ENCODE data around the gene SNTA1.
A peak's percentile ranks its signal among the peaks of the same experiment; 100 is the strongest.
"Not testable (repeated sequence)": the region's sequence is repeated elsewhere in the genome, so short reads cannot be mapped to it uniquely, and the experiment has no call there.

Gene SNTA1

DNA sequence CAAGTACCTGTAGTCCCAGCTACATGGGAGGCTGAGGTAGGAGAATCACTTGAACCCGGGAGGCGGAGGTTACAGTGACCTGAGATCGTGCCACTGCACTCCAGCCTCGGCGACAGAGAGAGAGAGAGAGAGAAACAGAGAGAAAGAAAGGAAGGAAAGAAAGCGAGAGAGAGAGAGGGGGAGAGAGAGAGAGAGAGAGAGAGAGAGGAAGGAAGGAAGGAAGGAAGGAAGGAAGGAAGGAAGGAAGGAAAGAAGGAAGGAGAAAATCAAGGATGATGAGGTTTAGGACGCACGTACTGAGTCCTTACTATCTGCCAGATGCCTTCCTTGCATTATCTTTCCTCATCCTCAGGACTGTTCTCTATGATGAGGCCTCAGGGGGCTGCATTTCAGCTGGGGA lies 21.2 kb upstream of the SNTA1 start:
- not testable (repeated sequence) for H4K91ac ChIP-seq (ENCODE audit: low read depth, low read length, poor library complexity); H2BK15ac ChIP-seq (ENCODE audit: low read length); H3K4me1 ChIP-seq (ENCODE audit: control insufficient read depth in 2 of 2, insufficient read depth in 1 of 2, low read depth in 1 of 2, low read length in 2 of 2); DNase-seq (ENCODE audit: low spot score); H3K4me2 ChIP-seq (ENCODE audit: insufficient read depth, low read length, poor library complexity, severe bottlenecking); H3K18ac ChIP-seq (ENCODE audit: low read length); H2BK12ac ChIP-seq (ENCODE audit: low read length); H3K4ac ChIP-seq (ENCODE audit: low read length); H3K36me3 ChIP-seq (replicated peaks in 1 of 2; ENCODE audit: control insufficient read depth in 2 of 2, insufficient read depth in 2 of 2, low read length in 2 of 2); H2AK5ac ChIP-seq (ENCODE audit: low read depth, low read length); H2BK120ac ChIP-seq (ENCODE audit: low read depth, low read length); H3K27ac ChIP-seq (replicated peaks; ENCODE audit: low read length); H3K14ac ChIP-seq (ENCODE audit: low read length); H3K4me3 ChIP-seq (ENCODE audit: low read length in 2 of 2); H3K9me3 ChIP-seq (replicated peaks in 1 of 2; ENCODE audit: control insufficient read depth in 2 of 2, insufficient read depth in 1 of 2, low read depth in 1 of 2, low read length in 2 of 2); H3K79me1 ChIP-seq (ENCODE audit: low read depth, low read length); H3K23ac ChIP-seq (ENCODE audit: low read depth, low read length, poor library complexity); H2BK5ac ChIP-seq (ENCODE audit: low read length); H2AFZ ChIP-seq (ENCODE audit: low read length); H3K27me3 ChIP-seq (ENCODE audit: control insufficient read depth in 3 of 3, insufficient read depth in 3 of 3, low read depth in 1 of 3, low read length in 3 of 3); H4K8ac ChIP-seq (ENCODE audit: low read depth, low read length); H3K9ac ChIP-seq (ENCODE audit: low read depth, low read length, poor library complexity)
- WGBS, 2 donors (ENCODE audit: extremely low coverage in 2 of 2, insufficient read length in 2 of 2, insufficient replicate concordance in 1 of 2): no CpG with 5 or more reads among the region's 8 CpGs

DNA sequence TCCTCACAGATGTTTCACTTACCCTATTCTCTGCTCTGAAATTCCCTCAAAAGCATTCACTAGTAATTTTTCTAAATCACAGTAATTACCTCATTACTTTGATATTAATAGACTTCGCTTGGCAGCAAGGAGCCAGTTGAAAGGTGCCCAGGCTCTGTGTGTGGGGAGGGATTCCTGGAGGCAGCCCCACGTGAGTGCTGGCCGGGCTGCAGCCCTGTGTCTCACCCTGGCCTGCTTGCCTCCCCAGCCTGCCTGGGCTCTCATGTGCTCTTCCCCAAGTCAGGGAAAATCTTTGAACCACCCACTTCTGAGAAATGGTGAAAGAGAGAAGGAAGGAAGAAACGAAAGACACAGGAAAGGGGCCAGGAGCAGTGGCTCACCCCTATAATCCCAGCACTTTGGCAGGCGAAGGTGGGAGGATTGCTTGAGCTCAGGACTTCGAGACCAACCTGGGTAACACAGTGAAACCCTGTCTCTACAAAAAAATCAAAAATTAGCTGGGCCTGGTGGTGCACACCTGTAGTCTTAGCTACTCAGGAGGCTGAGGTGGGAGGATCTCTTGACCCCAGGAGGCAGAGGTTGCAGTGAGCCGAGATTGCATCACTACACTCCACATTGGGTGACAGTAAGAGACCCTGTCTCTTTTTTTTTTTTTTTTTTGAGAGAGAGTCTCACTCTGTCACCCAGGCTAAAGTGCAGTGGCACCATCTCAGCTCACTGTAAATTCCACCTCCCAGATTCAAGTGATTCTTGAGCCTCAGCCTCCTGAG lies 20.0 kb upstream of the SNTA1 start:
- H3K4me1 ChIP-seq (ENCODE audit: control insufficient read depth in 2 of 2, insufficient read depth in 1 of 2, low read depth in 1 of 2, low read length in 2 of 2): peaks cover 0 to 9% of the 10 kb centered on the region in 2 donors
- H2AK5ac ChIP-seq (ENCODE audit: low read depth, low read length): no peak overlapping the region
- H3K4me2 ChIP-seq (ENCODE audit: insufficient read depth, low read length, poor library complexity, severe bottlenecking): no peak overlapping the region
- H3K4me3 ChIP-seq (ENCODE audit: low read length in 2 of 2): no peak overlapping the region
- no peak overlapping the region for H3K14ac ChIP-seq (ENCODE audit: low read length)
- no CpG with 5 or more reads among the region's 7 CpGs for WGBS, 2 donors (ENCODE audit: extremely low coverage in 2 of 2, insufficient read length in 2 of 2, insufficient replicate concordance in 1 of 2)
- H2AFZ ChIP-seq (ENCODE audit: low read length): no peak overlapping the region
- no peak overlapping the region for H2BK12ac ChIP-seq (ENCODE audit: low read length)
- no peaks in the 10 kb centered on the region for H3K9me3 ChIP-seq (replicated peaks in 1 of 2; ENCODE audit: control insufficient read depth in 2 of 2, insufficient read depth in 1 of 2, low read depth in 1 of 2, low read length in 2 of 2)
- H2BK15ac ChIP-seq (ENCODE audit: low read length): no peak overlapping the region
- no peak overlapping the region for H4K91ac ChIP-seq (ENCODE audit: low read depth, low read length, poor library complexity)
- no peak overlapping the region for H3K18ac ChIP-seq (ENCODE audit: low read length)
- H3K36me3 ChIP-seq (replicated peaks in 1 of 2; ENCODE audit: control insufficient read depth in 2 of 2, insufficient read depth in 2 of 2, low read length in 2 of 2): no peaks in the 10 kb centered on the region
- H3K27ac ChIP-seq (replicated peaks; ENCODE audit: low read length): no peak overlapping the region
- H2BK120ac ChIP-seq (ENCODE audit: low read depth, low read length): no peak overlapping the region
- H3K23ac ChIP-seq (ENCODE audit: low read depth, low read length, poor library complexity): no peak overlapping the region
- no peak for DNase-seq (ENCODE audit: low spot score)
- no peak overlapping the region for H3K9ac ChIP-seq (ENCODE audit: low read depth, low read length, poor library complexity)
- H3K79me1 ChIP-seq (ENCODE audit: low read depth, low read length): no peaks in the 10 kb centered on the region
- H3K27me3 ChIP-seq (ENCODE audit: control insufficient read depth in 3 of 3, insufficient read depth in 3 of 3, low read depth in 1 of 3, low read length in 3 of 3): peaks cover 0 to 5% (median 0%) of the 10 kb centered on the region in 3 experiments
- no peak overlapping the region for H4K8ac ChIP-seq (ENCODE audit: low read depth, low read length)
- no peak overlapping the region for H2BK5ac ChIP-seq (ENCODE audit: low read length)
- no peak overlapping the region for H3K4ac ChIP-seq (ENCODE audit: low read length)

GRCh38 chr20:33460711-33461110 lies 17.1 kb upstream of the SNTA1 start:
- no peak overlapping the region for H4K91ac ChIP-seq (ENCODE audit: low read depth, low read length, poor library complexity)
- H3K4ac ChIP-seq (ENCODE audit: low read length): no peak overlapping the region
- no peak overlapping the region for H3K4me2 ChIP-seq (ENCODE audit: insufficient read depth, low read length, poor library complexity, severe bottlenecking)
- H3K14ac ChIP-seq (ENCODE audit: low read length): no peak overlapping the region
- H3K27ac ChIP-seq (replicated peaks; ENCODE audit: low read length): no peak overlapping the region
- no peak overlapping the region for H2BK120ac ChIP-seq (ENCODE audit: low read depth, low read length)
- WGBS, 2 donors (ENCODE audit: extremely low coverage in 2 of 2, insufficient read length in 2 of 2, insufficient replicate concordance in 1 of 2): no CpG with 5 or more reads among the region's 5 CpGs
- peaks cover 0 to 5% (median 0%) of the 10 kb centered on the region in 3 experiments for H3K27me3 ChIP-seq (ENCODE audit: control insufficient read depth in 3 of 3, insufficient read depth in 3 of 3, low read depth in 1 of 3, low read length in 3 of 3)
- no peak overlapping the region for H3K4me3 ChIP-seq (ENCODE audit: low read length in 2 of 2)
- no peak overlapping the region for H2BK5ac ChIP-seq (ENCODE audit: low read length)
- H2BK12ac ChIP-seq (ENCODE audit: low read length): no peak overlapping the region
- no peak overlapping the region for H2BK15ac ChIP-seq (ENCODE audit: low read length)
- no peaks in the 10 kb centered on the region for H3K36me3 ChIP-seq (replicated peaks in 1 of 2; ENCODE audit: control insufficient read depth in 2 of 2, insufficient read depth in 2 of 2, low read length in 2 of 2)
- H3K9me3 ChIP-seq (replicated peaks in 1 of 2; ENCODE audit: control insufficient read depth in 2 of 2, insufficient read depth in 1 of 2, low read depth in 1 of 2, low read length in 2 of 2): no peaks in the 10 kb centered on the region
- peaks cover 0 to 8% of the 10 kb centered on the region in 2 donors for H3K4me1 ChIP-seq (ENCODE audit: control insufficient read depth in 2 of 2, insufficient read depth in 1 of 2, low read depth in 1 of 2, low read length in 2 of 2)
- H3K9ac ChIP-seq (ENCODE audit: low read depth, low read length, poor library complexity): no peak overlapping the region
- no peak for DNase-seq (ENCODE audit: low spot score)
- H2AFZ ChIP-seq (ENCODE audit: low read length): peak overlapping the region; percentile 49
- H3K23ac ChIP-seq (ENCODE audit: low read depth, low read length, poor library complexity): no peak overlapping the region
- H3K18ac ChIP-seq (ENCODE audit: low read length): no peak overlapping the region
- H4K8ac ChIP-seq (ENCODE audit: low read depth, low read length): no peak overlapping the region
- no peak overlapping the region for H2AK5ac ChIP-seq (ENCODE audit: low read depth, low read length)
- no peaks in the 10 kb centered on the region for H3K79me1 ChIP-seq (ENCODE audit: low read depth, low read length)

DNA sequence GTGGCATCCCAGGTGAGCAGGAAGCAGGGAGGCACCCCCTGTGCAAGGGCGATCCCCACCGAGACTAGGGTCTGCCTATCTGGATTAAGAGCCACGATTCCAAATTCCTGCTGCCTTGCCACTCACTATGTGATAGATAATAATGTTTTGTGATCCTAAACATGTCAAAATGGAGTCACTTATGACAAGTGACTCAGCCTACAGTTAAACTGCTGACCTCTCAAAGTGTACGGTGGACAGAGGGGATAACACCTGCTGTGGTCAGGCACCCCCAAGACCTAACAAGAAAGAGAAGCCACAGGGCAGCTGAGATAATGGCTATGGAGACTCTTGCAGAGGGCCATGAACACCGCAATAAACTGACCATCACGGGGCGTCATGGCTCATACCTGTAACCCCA lies 16.0 kb upstream of the SNTA1 start:
- no peak overlapping the region for H3K4ac ChIP-seq (ENCODE audit: low read length)
- no peak overlapping the region for H2AFZ ChIP-seq (ENCODE audit: low read length)
- H3K36me3 ChIP-seq (replicated peaks in 1 of 2; ENCODE audit: control insufficient read depth in 2 of 2, insufficient read depth in 2 of 2, low read length in 2 of 2): no peaks in the 10 kb centered on the region
- no peaks in the 10 kb centered on the region for H3K4me1 ChIP-seq (ENCODE audit: control insufficient read depth in 2 of 2, insufficient read depth in 1 of 2, low read depth in 1 of 2, low read length in 2 of 2)
- no peak overlapping the region for H3K4me2 ChIP-seq (ENCODE audit: insufficient read depth, low read length, poor library complexity, severe bottlenecking)
- H3K27me3 ChIP-seq (ENCODE audit: control insufficient read depth in 3 of 3, insufficient read depth in 3 of 3, low read depth in 1 of 3, low read length in 3 of 3): no peaks in the 10 kb centered on the region
- H3K4me3 ChIP-seq (ENCODE audit: low read length in 2 of 2): no peak overlapping the region
- no peaks in the 10 kb centered on the region for H3K9me3 ChIP-seq (replicated peaks in 1 of 2; ENCODE audit: control insufficient read depth in 2 of 2, insufficient read depth in 1 of 2, low read depth in 1 of 2, low read length in 2 of 2)
- H2BK15ac ChIP-seq (ENCODE audit: low read length): no peak overlapping the region
- no peak overlapping the region for H3K9ac ChIP-seq (ENCODE audit: low read depth, low read length, poor library complexity)
- H3K14ac ChIP-seq (ENCODE audit: low read length): no peak overlapping the region
- DNase-seq (ENCODE audit: low spot score): no peak
- H2BK12ac ChIP-seq (ENCODE audit: low read length): no peak overlapping the region
- no peaks in the 10 kb centered on the region for H3K79me1 ChIP-seq (ENCODE audit: low read depth, low read length)
- WGBS, 2 donors (ENCODE audit: extremely low coverage in 2 of 2, insufficient read length in 2 of 2, insufficient replicate concordance in 1 of 2): no CpG with 5 or more reads among the region's 7 CpGs
- H2AK5ac ChIP-seq (ENCODE audit: low read depth, low read length): no peak overlapping the region
- H2BK120ac ChIP-seq (ENCODE audit: low read depth, low read length): no peak overlapping the region
- H3K18ac ChIP-seq (ENCODE audit: low read length): no peak overlapping the region
- no peak overlapping the region for H2BK5ac ChIP-seq (ENCODE audit: low read length)
- no peak overlapping the region for H3K23ac ChIP-seq (ENCODE audit: low read depth, low read length, poor library complexity)
- no peak overlapping the region for H4K8ac ChIP-seq (ENCODE audit: low read depth, low read length)
- H4K91ac ChIP-seq (ENCODE audit: low read depth, low read length, poor library complexity): no peak overlapping the region
- no peak overlapping the region for H3K27ac ChIP-seq (replicated peaks; ENCODE audit: low read length)
